ENCODE results near the gene AFF1.

Gene AFF1

GRCh38 chr4:86948276-86948675, 13.5 kb downstream of the AFF1 start:
- Histone ChIP-seq H3K27me3 (no peaks in the 10 kb centered on the region), H3K27ac (no peak overlapping the region), H3K36me3 (peaks cover 0 to 19% (median 7%) of the 10 kb centered on the region in 3 donors), H3K4me1 (peaks cover 0 to 33% (median 16%) of the 10 kb centered on the region in 4 donors), H3K4me3 (no peak overlapping the region), H3K9me3 (no peaks in the 10 kb centered on the region)
- DNase-seq: no peak
- no peak for TF ChIP-seq CTCF (IDR thresholded peaks at IDR 0.05)
- intact Hi-C loops (cut with DNase I; ENCODE audit: low total_unique reads): no loop called here

- TF ChIP-seq CTCF (IDR thresholded peaks at IDR 0.05): no peak
- Histone ChIP-seq H3K9me3 (no peaks in the 10 kb centered on the region), H3K4me3 (no peak overlapping the region), H3K27ac (no peak overlapping the region), H3K4me1 (peaks cover 0 to 23% (median 10%) of the 10 kb centered on the region in 4 donors), H3K27me3 (no peaks in the 10 kb centered on the region), H3K36me3 (peaks cover 0 to 22% (median 15%) of the 10 kb centered on the region in 3 donors)
- no peak for DNase-seq
- intact Hi-C loops (cut with DNase I; ENCODE audit: low total_unique reads): no loop called here
Measured at GRCh38 chr4:86950831-86951525, 16.2 kb downstream of the AFF1 start.

GRCh38 chr4:86955888-86956451, 21.2 kb downstream of the AFF1 start:
- Histone ChIP-seq H3K9me3 (no peaks in the 10 kb centered on the region), H3K27ac (no peak overlapping the region), H3K27me3 (no peaks in the 10 kb centered on the region), H3K36me3 (peaks cover 0 to 12% (median 9%) of the 10 kb centered on the region in 3 donors), H3K4me3 (no peak overlapping the region), H3K4me1 (peaks cover 0 to 44% (median 16%) of the 10 kb centered on the region in 4 donors)
- no peak for TF ChIP-seq CTCF (IDR thresholded peaks at IDR 0.05)
- intact Hi-C loops (cut with DNase I; ENCODE audit: low total_unique reads): no loop called here
- DNase-seq: no peak

GRCh38 chr4:86957215-86957614, 22.4 kb downstream of the AFF1 start:
- Histone ChIP-seq H3K27ac (peak overlapping the region in 1 of 2 donors; percentile 43), H3K4me3 (no peak overlapping the region), H3K27me3 (no peaks in the 10 kb centered on the region), H3K9me3 (no peaks in the 10 kb centered on the region), H3K36me3 (peaks cover 0 to 8% (median 3%) of the 10 kb centered on the region in 3 donors), H3K4me1 (peaks cover 0 to 56% (median 22%) of the 10 kb centered on the region in 4 donors)
- intact Hi-C loops (cut with DNase I; ENCODE audit: low total_unique reads): no loop called here
- no peak for TF ChIP-seq CTCF (IDR thresholded peaks at IDR 0.05)
- DNase-seq: no peak

GRCh38 chr4:86959588-86960500, 25.0 kb downstream of the AFF1 start:
- Histone ChIP-seq H3K36me3 (no peaks in the 10 kb centered on the region), H3K9me3 (no peaks in the 10 kb centered on the region), H3K4me1 (peaks cover 0 to 56% (median 24%) of the 10 kb centered on the region in 4 donors), H3K27ac (peak overlapping the region; percentile 45 to 71), H3K27me3 (no peaks in the 10 kb centered on the region), H3K4me3 (no peak overlapping the region)
- no peak for TF ChIP-seq CTCF (IDR thresholded peaks at IDR 0.05)
- no peak for DNase-seq
- intact Hi-C loops (cut with DNase I; ENCODE audit: low total_unique reads): no loop called here

All from tibial artery (tissue), 4 donors.